Measurements from ENCODE around the gene SARS1. TPM values are rescaled to one million over a fixed set of nuclear protein-coding genes. Genes with fewer than 3 reads are reported as not detected.

The SARS1 gene
- total RNA-seq, 4 donors from 2014 or later, result 154 to 172 (median 165) TPM

GRCh38 chr1:109242387-109242786 lies 28.7 kb downstream of the SARS1 start:
- intact Hi-C loops (cut with DNase I; ENCODE audit: low total_unique reads), result no loop called here
- WGBS, 2 donors, result 58 to 61% methylated on average over 7 of the region's 7 CpGs
- DNase-seq (ENCODE audit: low spot score in 2 of 2), result peak in 1 of 2 donors; percentile 81
- H3K4me3 ChIP-seq (ENCODE audit: low read depth, poor library complexity, severe bottlenecking), result no peak overlapping the region
- TF ChIP-seq CTCF (IDR thresholded peaks at IDR 0.05), result no peak
- TF ChIP-seq POLR2A (IDR thresholded peaks at IDR 0.05), result no peak

- WGBS, 2 donors, result 75 to 80% methylated on average over 5 of the region's 5 CpGs
- peak in 1 of 2 donors; percentile 52 for DNase-seq (ENCODE audit: low spot score in 2 of 2)
- H3K4me3 ChIP-seq (ENCODE audit: low read depth, poor library complexity, severe bottlenecking), result no peak overlapping the region
- intact Hi-C loops (cut with DNase I; ENCODE audit: low total_unique reads), result no loop called here
- TF ChIP-seq POLR2A (IDR thresholded peaks at IDR 0.05) (no peak), CTCF (IDR thresholded peaks at IDR 0.05) (no peak)
These were observed 29.5 kb downstream of the SARS1 start for GRCh38 chr1:109243221-109243620.

GRCh38 chr1:109243860-109244552 lies 30.3 kb downstream of the SARS1 start:
- 87 to 89% methylated on average over 8 of the region's 8 CpGs for WGBS, 2 donors
- no peak overlapping the region for H3K4me3 ChIP-seq (ENCODE audit: low read depth, poor library complexity, severe bottlenecking)
- intact Hi-C loops (cut with DNase I; ENCODE audit: low total_unique reads), result no loop called here
- no peak for TF ChIP-seq POLR2A (IDR thresholded peaks at IDR 0.05)
- TF ChIP-seq CTCF (IDR thresholded peaks at IDR 0.05), result no peak
- peak in 1 of 2 donors; percentile 56 for DNase-seq (ENCODE audit: low spot score in 2 of 2)

GRCh38 chr1:109246141-109246551 lies 32.4 kb downstream of the SARS1 start:
- intact Hi-C loops (cut with DNase I; ENCODE audit: low total_unique reads), result no loop called here
- TF ChIP-seq POLR2A (IDR thresholded peaks at IDR 0.05) (no peak), CTCF (IDR thresholded peaks at IDR 0.05) (no peak)
- 81 to 86% methylated on average over 7 of the region's 7 CpGs for WGBS, 2 donors
- peak in 1 of 2 donors; percentile 79 for DNase-seq (ENCODE audit: low spot score in 2 of 2)
- no peak overlapping the region for H3K4me3 ChIP-seq (ENCODE audit: low read depth, poor library complexity, severe bottlenecking)

GRCh38 chr1:109247401-109248365 lies 34.0 kb downstream of the SARS1 start:
- no peak overlapping the region for H3K4me3 ChIP-seq (ENCODE audit: low read depth, poor library complexity, severe bottlenecking)
- no peak for DNase-seq (ENCODE audit: low spot score in 2 of 2)
- TF ChIP-seq CTCF (IDR thresholded peaks at IDR 0.05), result no peak
- no peak for TF ChIP-seq POLR2A (IDR thresholded peaks at IDR 0.05)
- 88 to 90% methylated on average over 8 of the region's 8 CpGs for WGBS, 2 donors
- intact Hi-C loops (cut with DNase I; ENCODE audit: low total_unique reads), result no loop called here

All from lower leg skin (tissue), 4 donors.